Transverse colon (tissue), 4 donors: ENCODE measurements around the gene C1QC. TPM values are rescaled to one million over a fixed set of nuclear protein-coding genes. Genes with fewer than 3 reads are reported as not detected.

ENCODE experiments used
- DNase-seq: peaks from one replicate; pipeline ENCODE4 v3.0.0-alpha.2; 2019
- H3K27ac ChIP-seq, 4 donors: fragments of 200-600 bp; sonication (generic); 2 replicates each; pipeline ENCODE4 v1.5.1; 2016 to 2018; ENCODE audit warnings: inconsistent platforms in 4 of 4
- H3K27me3 ChIP-seq: fragments of 200-600 bp; sonication (generic); 2 replicates; pipeline ENCODE4 v1.5.1; 2017; ENCODE audit warnings: inconsistent platforms
- H3K36me3 ChIP-seq, 4 donors: fragments of 200-600 bp; sonication (generic); 2 replicates each; pipeline ENCODE4 v1.5.1; 2017 to 2019; ENCODE audit warnings: inconsistent platforms in 4 of 4
- H3K4me1 ChIP-seq, 4 donors: fragments of 200-600 bp; sonication (generic); 2 replicates each; pipeline ENCODE4 v1.5.1; 2017 to 2020; ENCODE audit warnings: inconsistent platforms in 4 of 4
- H3K4me3 ChIP-seq, 4 donors: fragments of 200-600 bp; sonication (generic); 1 replicate in 1 of 4; 2 replicates in 3 of 4; pipeline versions ENCODE4 v1.5.1 to v1.6.1; 2017 to 2019; ENCODE audit warnings: inconsistent platforms in 4 of 4
- H3K9me3 ChIP-seq, 2 donors: fragments of 200-600 bp; sonication (generic); 2 replicates each; pipeline ENCODE4 v1.5.1; 2017 to 2019; ENCODE audit warnings: inconsistent platforms in 2 of 2
- CTCF ChIP-seq, 5 experiments: fragments of 200-600 bp in 3 of 5; fragments of 450-650 bp in 2 of 5; sonication (generic) in 3 of 5; IDR thresholded peaks; 1 replicate in 2 of 5; 2 replicates in 3 of 5; pipeline ENCODE4 v1.5.1; 2016 to 2017; ENCODE audit warnings: antibody characterized with exemption in 5 of 5, inconsistent platforms in 3 of 5, mild to moderate bottlenecking in 2 of 5, moderate library complexity in 1 of 5
- EP300 ChIP-seq: sonication (generic); formaldehyde crosslinking; IDR thresholded peaks from one replicate; pipeline ENCODE4 v1.6.1; 2017; ENCODE audit warnings: antibody characterized with exemption, low read depth
- POLR2A ChIP-seq: fragments of 450-650 bp; IDR thresholded peaks from one replicate; pipeline ENCODE4 v1.6.1; 2016; ENCODE audit warnings: antibody characterized with exemption, mild to moderate bottlenecking, moderate library complexity
- POLR2AphosphoS5 ChIP-seq, 3 donors: sonication (generic); formaldehyde crosslinking; IDR thresholded peaks; one replicate each; pipeline ENCODE4 v1.6.1; 2016; ENCODE audit warnings: antibody characterized with exemption in 3 of 3
- WGBS, 2 donors: methylation state at CpG; one replicate each; pipeline ENCODE4 v1.1.5; 2018; ENCODE audit warnings: low coverage in 1 of 2; 5-methylcytosine and 5-hydroxymethylcytosine counted together
- in situ Hi-C, 4 donors: fragments of 200-750 bp; cut with MboI; loops; one replicate each; pipeline versions ENCODE4 v1.15.0 to v1.15.1; 2017; ENCODE audit warnings: low sequenced_read_pairs in 3 of 4, low pct_ligation_motif_present in 1 of 4, low pct_unique_long_range_greater_than_20kb in 1 of 4
- intact Hi-C: fragments of 100-400 bp; cut with DNase I; formaldehyde crosslinking; loops from one replicate; pipeline ENCODE4 v1.15.1; 2023; ENCODE audit warnings: low total_unique reads
- total RNA-seq, 4 donors: library from RNA; depleted of rRNA; stranded (reverse); fragments of >200 nt; gene quantifications; one replicate each; pipeline ENCODE4 v1.1.0, GENCODE V29; 2016

C1QC gene
- total RNA-seq, 4 donors from 2014 or later: 21.7 to 106 (median 73.9) TPM

- in situ Hi-C loops (no loop called here), intact Hi-C loops (no loop called here)
- Histone ChIP-seq H3K4me1 (no peaks in the 10 kb centered on the region), H3K27me3 (peaks cover 74% of the 10 kb centered on the region), H3K9me3 (no peaks in the 10 kb centered on the region), H3K4me3 (no peak overlapping the region), H3K36me3 (no peaks in the 10 kb centered on the region), H3K27ac (no peak overlapping the region)
- WGBS, 2 donors: 41 to 83% methylated on average over 1 to 8 of the region's 12 CpGs
- TF ChIP-seq CTCF (IDR thresholded peaks at IDR 0.05): no peak
- no peak for TF ChIP-seq EP300
- TF ChIP-seq POLR2A: no peak
- TF ChIP-seq POLR2AphosphoS5 (IDR thresholded peaks at IDR 0.05): no peak
- no peak for DNase-seq
Measured at GRCh38 chr1:22613951-22614350, 29.5 kb upstream of the C1QC start.

GRCh38 chr1:22615886-22616285 lies 27.5 kb upstream of the C1QC start:
- in situ Hi-C loops (no loop called here), intact Hi-C loops (no loop called here)
- Histone ChIP-seq H3K27me3 (peaks cover 78% of the 10 kb centered on the region), H3K9me3 (no peaks in the 10 kb centered on the region), H3K4me3 (no peak overlapping the region), H3K36me3 (no peaks in the 10 kb centered on the region), H3K4me1 (no peaks in the 10 kb centered on the region), H3K27ac (no peak overlapping the region)
- no peak for DNase-seq
- TF ChIP-seq POLR2AphosphoS5 (IDR thresholded peaks at IDR 0.05): no peak
- no peak for TF ChIP-seq EP300
- TF ChIP-seq CTCF (IDR thresholded peaks at IDR 0.05): no peak
- no peak for TF ChIP-seq POLR2A
- WGBS, 2 donors: 50% methylated on average over 2 of the region's 2 CpGs; no CpG with 5 or more reads in 1 of the 2 donors

GRCh38 chr1:22616571-22616970 lies 26.9 kb upstream of the C1QC start:
- peaks cover 77% of the 10 kb centered on the region for H3K27me3 ChIP-seq
- in situ Hi-C loops: no loop called here
- WGBS, 2 donors: 41% methylated on average over 3 of the region's 11 CpGs; no CpG with 5 or more reads in 1 of the 2 donors
- H3K9me3 ChIP-seq: no peaks in the 10 kb centered on the region
- TF ChIP-seq CTCF (IDR thresholded peaks at IDR 0.05) (no peak), POLR2AphosphoS5 (IDR thresholded peaks at IDR 0.05) (no peak), EP300 (no peak), POLR2A (no peak)
- H3K4me3 ChIP-seq: no peak overlapping the region
- intact Hi-C loops: no loop called here
- no peaks in the 10 kb centered on the region for H3K36me3 ChIP-seq
- no peak overlapping the region for H3K27ac ChIP-seq
- DNase-seq: no peak
- no peaks in the 10 kb centered on the region for H3K4me1 ChIP-seq

GRCh38 chr1:22618056-22618455 lies 25.4 kb upstream of the C1QC start:
- H3K4me1 ChIP-seq: no peaks in the 10 kb centered on the region
- TF ChIP-seq POLR2AphosphoS5 (IDR thresholded peaks at IDR 0.05) (no peak), CTCF (IDR thresholded peaks at IDR 0.05) (no peak), EP300 (no peak), POLR2A (no peak)
- no peaks in the 10 kb centered on the region for H3K9me3 ChIP-seq
- H3K27ac ChIP-seq: no peak overlapping the region
- intact Hi-C loops (no loop called here), in situ Hi-C loops (no loop called here)
- no peak overlapping the region for H3K4me3 ChIP-seq
- no peaks in the 10 kb centered on the region for H3K36me3 ChIP-seq
- 39% methylated on average over 16 of the region's 16 CpGs; no CpG with 5 or more reads in 1 of the 2 donors for WGBS, 2 donors
- peaks cover 86% of the 10 kb centered on the region for H3K27me3 ChIP-seq
- DNase-seq: no peak
